RWPE1 (cell line): ENCODE data around the gene MRTO4.
"Not testable (repeated sequence)": the region's sequence is repeated elsewhere in the genome, so short reads cannot be mapped to it uniquely, and the experiment has no call there.

Source experiments
- CTCF ChIA-PET: fragments of 350-600 bp; sonication (Branson Sonifier 250); formaldehyde crosslinking; extraction: SDS; loops from one replicate; lab custom pipeline; 2021; lab: Yijun Ruan, JAX
- POLR2A ChIA-PET: fragments of 400-600 bp; formaldehyde crosslinking; extraction: SDS; loops from one replicate; lab custom pipeline; 2020; ENCODE audit warnings: antibody characterized with exemption; ENCODE audit not compliant: low non-redundant PET; lab: Yijun Ruan, JAX
- DNase-seq: peaks from one replicate; pipeline ENCODE4 v3.0.0; 2012; ENCODE audit warnings: low spot score
- H3K27ac ChIP-seq: fragments of 450-650 bp; 2 replicates; pipeline ENCODE4 v1.5.1; 2017
- TF ChIP-seq, protein P1 (sequence below): fragments of 450-650 bp; conservative IDR thresholded peaks from 2 replicates; pipeline ENCODE4 v1.5.1; 2017; ENCODE audit warnings: low read depth, mild to moderate bottlenecking

The MRTO4 gene

DNA sequence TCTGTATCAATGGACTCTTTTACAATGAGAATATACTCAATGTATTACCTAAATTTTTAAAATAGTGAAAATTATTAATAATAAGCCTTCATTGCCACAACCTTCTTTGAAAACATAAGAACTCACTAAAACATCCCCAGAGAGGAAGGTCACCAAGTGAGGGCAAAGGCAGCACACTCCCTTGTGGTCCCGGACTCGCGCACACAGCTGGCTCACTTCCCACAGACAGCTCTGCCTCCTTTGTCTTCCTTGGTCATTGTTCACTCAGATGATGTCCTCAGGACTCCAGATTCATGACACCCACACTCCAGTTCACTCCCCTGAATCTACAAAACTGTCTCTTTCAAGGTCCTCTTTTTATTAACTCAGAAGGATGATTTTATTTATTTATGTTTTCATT, 22.4 kb upstream of the MRTO4 start:
- POLR2A ChIA-PET: no interaction called here
- CTCF ChIA-PET: no interaction called here
- TF ChIP-seq, protein P1, sequence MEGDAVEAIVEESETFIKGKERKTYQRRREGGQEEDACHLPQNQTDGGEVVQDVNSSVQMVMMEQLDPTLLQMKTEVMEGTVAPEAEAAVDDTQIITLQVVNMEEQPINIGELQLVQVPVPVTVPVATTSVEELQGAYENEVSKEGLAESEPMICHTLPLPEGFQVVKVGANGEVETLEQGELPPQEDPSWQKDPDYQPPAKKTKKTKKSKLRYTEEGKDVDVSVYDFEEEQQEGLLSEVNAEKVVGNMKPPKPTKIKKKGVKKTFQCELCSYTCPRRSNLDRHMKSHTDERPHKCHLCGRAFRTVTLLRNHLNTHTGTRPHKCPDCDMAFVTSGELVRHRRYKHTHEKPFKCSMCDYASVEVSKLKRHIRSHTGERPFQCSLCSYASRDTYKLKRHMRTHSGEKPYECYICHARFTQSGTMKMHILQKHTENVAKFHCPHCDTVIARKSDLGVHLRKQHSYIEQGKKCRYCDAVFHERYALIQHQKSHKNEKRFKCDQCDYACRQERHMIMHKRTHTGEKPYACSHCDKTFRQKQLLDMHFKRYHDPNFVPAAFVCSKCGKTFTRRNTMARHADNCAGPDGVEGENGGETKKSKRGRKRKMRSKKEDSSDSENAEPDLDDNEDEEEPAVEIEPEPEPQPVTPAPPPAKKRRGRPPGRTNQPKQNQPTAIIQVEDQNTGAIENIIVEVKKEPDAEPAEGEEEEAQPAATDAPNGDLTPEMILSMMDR: no peak
- H3K27ac ChIP-seq: no peak overlapping the region
- DNase-seq: no peak

DNA sequence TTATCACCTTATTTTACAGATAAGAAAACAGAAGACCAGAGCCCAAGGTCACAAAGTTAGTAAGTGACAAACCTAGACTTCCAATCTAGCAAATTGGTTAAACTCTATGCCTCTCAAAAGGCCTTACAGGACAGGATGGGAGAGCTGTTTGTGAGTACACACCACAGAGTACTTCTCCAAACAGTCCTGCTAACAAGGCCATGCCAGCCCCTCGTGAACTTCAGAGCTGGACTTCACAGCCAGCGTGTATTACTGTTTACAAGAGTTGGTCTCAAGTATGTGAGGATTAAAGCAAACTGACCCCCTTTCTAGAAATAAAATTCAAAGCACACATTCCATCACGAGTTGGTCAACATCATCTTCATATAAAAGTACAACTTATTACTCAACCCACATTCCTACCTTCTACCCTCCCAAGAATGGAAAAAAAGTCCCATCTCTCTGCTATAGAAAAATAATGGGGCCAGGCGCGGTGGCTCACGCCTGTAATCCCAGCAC, 21.7 kb upstream of the MRTO4 start:
- CTCF ChIA-PET: interaction anchor here (0.7 kb wide), 1 partner anchor 111 kb away, joined by 3 read pairs; no protein-coding TSS in a partner anchor
- POLR2A ChIA-PET: no interaction called here
- TF ChIP-seq, protein P1: no peak
- no peak overlapping the region for H3K27ac ChIP-seq
- DNase-seq: no peak

DNA sequence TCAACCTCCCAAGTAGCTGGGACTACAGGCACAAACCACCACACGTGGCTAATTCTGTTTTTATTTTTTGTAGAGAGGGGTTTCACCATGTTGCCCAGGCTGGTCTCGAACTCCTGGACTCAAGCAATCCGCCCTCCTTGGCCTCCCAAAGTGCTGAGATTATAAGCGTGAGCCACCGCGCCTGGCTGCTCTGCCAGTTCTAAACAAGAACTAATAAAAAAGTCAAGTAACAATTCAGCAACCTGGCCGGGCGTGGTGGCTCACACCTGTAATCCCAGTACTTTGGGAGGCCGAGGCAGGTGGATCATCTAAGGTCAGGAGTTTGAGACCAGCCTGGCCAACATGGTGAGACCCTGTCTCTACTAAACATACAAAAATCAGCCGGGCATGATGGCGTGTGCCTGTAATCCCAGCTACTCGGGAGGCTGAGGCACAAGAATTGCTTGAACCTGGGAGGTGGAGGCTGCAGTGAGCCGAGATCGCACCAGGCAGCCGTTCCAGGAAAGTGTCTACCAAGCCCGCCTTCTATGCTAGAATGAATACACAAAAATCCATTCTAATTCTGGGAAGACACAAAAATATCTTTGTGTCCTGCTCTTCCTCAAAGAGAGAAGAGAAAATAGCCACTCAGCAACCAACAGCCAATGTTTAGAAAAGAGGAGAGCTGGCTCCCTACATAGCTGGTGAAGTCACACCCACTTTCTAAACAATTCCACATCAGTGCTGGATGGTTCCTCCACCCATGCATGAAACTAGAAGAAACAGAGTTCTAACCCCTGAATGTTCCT, 19.7 kb upstream of the MRTO4 start:
- DNase-seq, H3K27ac ChIP-seq, POLR2A ChIA-PET: not testable (repeated sequence)
- CTCF ChIA-PET: interaction anchor here (0.6 kb wide), 1 partner anchor 505 kb away, joined by 4 read pairs; no protein-coding TSS in a partner anchor

DNA sequence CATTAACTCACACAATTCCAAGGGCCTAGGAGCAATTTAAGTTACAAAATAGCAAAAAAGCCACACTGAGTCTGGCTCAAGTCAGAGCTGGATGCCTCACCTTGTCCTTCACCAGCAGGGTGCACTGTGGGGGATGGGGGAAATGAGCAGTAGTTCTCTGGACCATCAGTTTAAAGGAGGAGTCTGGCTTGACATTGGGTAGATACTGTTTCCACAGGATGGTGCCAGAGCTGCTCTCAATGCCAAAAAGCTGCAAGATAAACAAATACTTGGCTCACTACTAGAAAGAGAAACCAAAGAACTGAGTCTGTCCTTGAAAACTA, 19.1 kb upstream of the MRTO4 start:
- POLR2A ChIA-PET: no interaction called here
- no peak overlapping the region for H3K27ac ChIP-seq
- CTCF ChIA-PET: interaction anchor here (0.6 kb wide), 1 partner anchor 505 kb away, joined by 4 read pairs; no protein-coding TSS in a partner anchor
- TF ChIP-seq, protein P1: no peak
- DNase-seq: no peak

DNA sequence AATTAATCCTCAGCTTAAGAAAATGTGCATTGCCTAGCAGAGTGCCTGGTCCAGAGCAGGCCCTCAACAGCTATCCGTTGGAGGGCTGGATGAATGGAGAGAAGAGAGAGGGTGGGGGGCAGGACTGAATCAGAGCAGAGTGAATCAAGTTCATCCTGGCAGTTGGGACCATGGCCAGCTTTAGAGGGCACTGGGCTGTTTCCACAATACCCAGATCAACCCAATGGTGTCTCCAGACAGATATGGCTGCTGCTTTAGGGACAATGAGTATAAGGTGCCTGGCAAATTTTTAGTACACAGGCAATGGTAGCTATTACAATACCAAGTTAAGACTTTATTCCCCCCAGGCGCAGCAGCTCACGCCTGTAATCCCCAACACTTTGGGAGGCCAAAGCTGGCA, 17.4 kb upstream of the MRTO4 start:
- POLR2A ChIA-PET: no interaction called here
- no peak for DNase-seq
- H3K27ac ChIP-seq: no peak overlapping the region
- CTCF ChIA-PET: interaction anchor here (0.6 kb wide), 1 partner anchor 575 kb away, joined by 3 read pairs; no protein-coding TSS in a partner anchor
- TF ChIP-seq, protein P1: no peak

DNA sequence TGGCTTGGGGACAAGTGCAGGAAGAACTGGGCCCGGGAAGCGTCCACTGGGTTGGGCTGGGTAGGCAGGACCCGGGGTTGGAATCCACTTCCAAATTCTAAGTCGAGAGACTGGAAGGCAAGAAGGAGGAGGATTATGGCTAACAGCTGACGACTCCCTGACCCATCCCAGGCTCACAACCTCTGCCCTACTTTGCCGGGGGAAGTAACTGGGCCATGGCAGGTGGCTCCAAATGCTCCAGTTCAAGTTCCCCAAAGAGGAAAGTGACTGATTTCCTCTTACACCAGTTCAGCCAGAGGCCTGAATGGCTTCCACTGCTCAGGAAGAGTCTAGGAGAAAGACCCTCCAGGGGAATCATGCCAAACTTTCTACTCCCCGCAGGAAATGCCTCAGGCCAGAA, 11.7 kb upstream of the MRTO4 start:
- POLR2A ChIA-PET: no interaction called here
- CTCF ChIA-PET: interaction anchor here (1.0 kb wide), 1 partner anchor 356 kb away, joined by 4 read pairs; no protein-coding TSS in a partner anchor
- TF ChIP-seq, protein P1: no peak
- no peak overlapping the region for H3K27ac ChIP-seq
- DNase-seq: no peak
